Activated B cell treated with CpG ODN at 0.5 μM for 24 hours (primary cell): ENCODE results near the gene PGBD1. TPM values are rescaled to one million over a fixed set of nuclear protein-coding genes. Genes with fewer than 3 reads are reported as not detected.

ENCODE experiments used
- ATAC-seq: fragments of 200-7000 bp; cut with Tn5 transposase; one replicate; pipeline ENCODE4 v1.10.0; 2021; ENCODE audit warnings: low read depth, mild to moderate bottlenecking, moderate library complexity
- CTCF ChIA-PET: fragments of 350-600 bp; sonication (Branson Sonifier 250); formaldehyde crosslinking; loops from one replicate; lab custom pipeline; 2021; ENCODE audit warnings: antibody characterized with exemption; lab: Charles Lee
- POLR2A ChIA-PET: fragments of 350-600 bp; sonication (Branson Sonifier 250); formaldehyde crosslinking; loops from one replicate; lab custom pipeline; 2021; ENCODE audit warnings: antibody characterized with exemption; lab: Charles Lee
- DNase-seq: peaks from one replicate; pipeline ENCODE4 v3.0.0; 2022
- H3K27ac Mint-ChIP-seq: one replicate; pipeline ENCODE4 v1.8.0; 2020; ENCODE audit warnings: mixed read lengths
- H3K27me3 Mint-ChIP-seq: one replicate; pipeline ENCODE4 v1.8.0; 2021; ENCODE audit warnings: mixed read lengths
- H3K36me3 Mint-ChIP-seq: one replicate; pipeline ENCODE4 v1.8.0; 2021; ENCODE audit warnings: low read depth, mixed read lengths
- H3K4me1 Mint-ChIP-seq: one replicate; pipeline ENCODE4 v1.8.0; 2021; ENCODE audit warnings: mixed read lengths
- H3K4me3 Mint-ChIP-seq: one replicate; pipeline ENCODE4 v1.8.0; 2020; ENCODE audit warnings: mild to moderate bottlenecking, mixed read lengths
- H3K9me3 Mint-ChIP-seq: one replicate; pipeline ENCODE4 v1.8.0; 2020; ENCODE audit warnings: mixed read lengths
- CTCF ChIP-seq: fragments of 200-600 bp; IDR thresholded peaks from one replicate; pipeline ENCODE4 v1.8.0; 2022; ENCODE audit warnings: antibody characterized with exemption, mild to moderate bottlenecking
- intact Hi-C: fragments of 100-400 bp; cut with micrococcal nuclease; formaldehyde crosslinking; loops from one replicate; pipeline ENCODE4 v1.15.1; 2024
- total RNA-seq: library from RNA; stranded (reverse); gene quantifications from 2 replicates; pipeline ENCODE4 v1.2.3, GENCODE V29; 2022

Gene PGBD1
- total RNA-seq, 1 donor from 2014 or later = 1.8 TPM

GRCh38 chr6:28252009-28252975 lies 29.1 kb upstream of the PGBD1 start, which contains the start of gene ZKSCAN4:
Gene ZKSCAN4, minus strand, starts transcription at chr6:28252269. Its CDS starts 289 bp downstream, at chr6:28251980.
- peak; percentile 90 for ATAC-seq
- TF ChIP-seq CTCF = no peak
- peaks cover 26% of the 10 kb centered on the region for H3K36me3 Mint-ChIP-seq
- H3K9me3 Mint-ChIP-seq = no peaks in the 10 kb centered on the region
- DNase-seq = peak; percentile 57
- peak within 1 kb of the TSS; percentile 95 for H3K4me3 Mint-ChIP-seq
- peaks cover 2% of the 10 kb centered on the region for H3K27me3 Mint-ChIP-seq
- peak within 1 kb of the TSS; percentile 80 for H3K27ac Mint-ChIP-seq
- ChIA-PET CTCF (interaction anchor here (1.0 to 1.9 kb wide), 4 partner anchors 15 to 148 kb away, joined by 3 to 8 read pairs (median 6); partner anchors contain the start of gene ZSCAN26), POLR2A (interaction anchor here (0.6 to 3.8 kb wide), 16 partner anchors 9 to 993 kb away, joined by 3 to 63 read pairs (median 6); partner anchors contain the start of genes ZKSCAN8, ZNF165, ZSCAN12 and ZSCAN16)
- intact Hi-C loops = loop anchor here (1.0 to 2.0 kb wide), 8 partner anchors 15 to 147 kb away; partner anchors contain the start of genes PGBD1, ZKSCAN8, ZSCAN12 and ZSCAN16
- H3K4me1 Mint-ChIP-seq = peaks cover 30% of the 10 kb centered on the region

- no peak overlapping the region for H3K4me3 Mint-ChIP-seq
- ChIA-PET CTCF (interaction anchor here (0.7 kb wide), 1 partner anchor 13 kb away, joined by 4 read pairs; the partner anchor contains the start of gene ZSCAN26), POLR2A (interaction anchor here (1.2 to 3.8 kb wide), 3 partner anchors 13 to 117 kb away, joined by 3 to 63 read pairs (median 40); partner anchors contain the start of genes ZKSCAN8 and ZSCAN26)
- H3K4me1 Mint-ChIP-seq = peaks cover 33% of the 10 kb centered on the region
- peaks cover 6% of the 10 kb centered on the region for H3K9me3 Mint-ChIP-seq
- no peak for ATAC-seq
- peaks cover 6% of the 10 kb centered on the region for H3K27me3 Mint-ChIP-seq
- no peak for TF ChIP-seq CTCF
- DNase-seq = no peak
- intact Hi-C loops = no loop called here
- H3K27ac Mint-ChIP-seq = no peak overlapping the region
- peaks cover 11% of the 10 kb centered on the region for H3K36me3 Mint-ChIP-seq
Observed at GRCh38 chr6:28254121-28254519, 27.3 kb upstream of the PGBD1 start.

- ChIA-PET POLR2A (no interaction called here), CTCF (no interaction called here)
- Mint-ChIP-seq H3K4me1 (peaks cover 15% of the 10 kb centered on the region), H3K9me3 (peaks cover 6% of the 10 kb centered on the region), H3K36me3 (peaks cover 4% of the 10 kb centered on the region), H3K27ac (no peak overlapping the region), H3K27me3 (peaks cover 6% of the 10 kb centered on the region), H3K4me3 (no peak overlapping the region)
- no peak for TF ChIP-seq CTCF
- intact Hi-C loops = no loop called here
- ATAC-seq (no peak), DNase-seq (no peak)
Observed at GRCh38 chr6:28257042-28257441, 24.3 kb upstream of the PGBD1 start.

GRCh38 chr6:28258877-28259777 lies 22.2 kb upstream of the PGBD1 start, which contains the start of gene NKAPL:
Gene NKAPL, plus strand, starts transcription at chr6:28259297. Its CDS starts 75 bp downstream, at chr6:28259372.
- intact Hi-C loops = loop anchor here (1.0 kb wide), 1 partner anchor 8 kb away; the partner anchor contains the start of gene ZSCAN26
- no peak for TF ChIP-seq CTCF
- peak within 1 kb of the TSS; percentile 75 for H3K4me3 Mint-ChIP-seq
- ChIA-PET CTCF (no interaction called here), POLR2A (interaction anchor here (0.5 to 1.1 kb wide), 3 partner anchors 8 to 133 kb away, joined by 3 to 6 read pairs (median 6); partner anchors contain the start of genes ZKSCAN8 and ZSCAN26)
- peak within 1 kb of the TSS; percentile 76 for H3K27ac Mint-ChIP-seq
- ATAC-seq (peak; percentile 73), DNase-seq (peak; percentile 40)
- peaks cover 6% of the 10 kb centered on the region for H3K27me3 Mint-ChIP-seq
- peaks cover 6% of the 10 kb centered on the region for H3K9me3 Mint-ChIP-seq
- H3K36me3 Mint-ChIP-seq = peaks cover 2% of the 10 kb centered on the region
- H3K4me1 Mint-ChIP-seq = peaks cover 5% of the 10 kb centered on the region
